ENCODE results near the gene AKT1S1. TPM values are rescaled to one million over a fixed set of nuclear protein-coding genes. Genes with fewer than 3 reads are reported as not detected.

AKT1S1 gene
- total and polyA plus RNA-seq, 2 of the 13 experiments (the other 11 are each of a cell fraction or from before 2014, with no cell fraction given) = 13.5 to 27.8 TPM

- TF ChIP-seq ZBTB40 (IDR thresholded peaks at IDR 0.05) (no peak), ZBTB40 (CRISPR knock-in tag; IDR thresholded peaks at IDR 0.05) (no peak; the same call in 1 of the 2 replicates), ZNF460 (CRISPR knock-in tag; IDR thresholded peaks at IDR 0.05; ENCODE audit: borderline replicate concordance) (no peak), SMC3 (IDR thresholded peaks at IDR 0.05; ENCODE audit: low read length) (no peak), ELF3 (CRISPR knock-in tag; IDR thresholded peaks at IDR 0.05) (no peak), NCOA5 (CRISPR knock-in tag; IDR thresholded peaks at IDR 0.05) (no peak), ZSCAN29 (CRISPR knock-in tag; conservative IDR thresholded peaks at IDR 0.05) (no peak), FLYWCH1 (CRISPR knock-in tag; IDR thresholded peaks at IDR 0.05) (no peak), PRDM10 (CRISPR knock-in tag; IDR thresholded peaks at IDR 0.05; ENCODE audit: low read depth) (peak; percentile 98), SNRNP70 (IDR thresholded peaks at IDR 0.05; ENCODE audit: low read depth, low read length) (no peak), FOXK1 (CRISPR knock-in tag; IDR thresholded peaks at IDR 0.05; ENCODE audit: borderline replicate concordance, low read depth) (no peak), ZNF382 (CRISPR knock-in tag; IDR thresholded peaks at IDR 0.05; ENCODE audit: borderline replicate concordance) (no peak), REPIN1 (CRISPR knock-in tag; IDR thresholded peaks at IDR 0.05; ENCODE audit: borderline replicate concordance, low read depth) (0 out of 2 replicates have a peak, but pooled peaks have one; percentile 16), ZFP91 (CRISPR knock-in tag; IDR thresholded peaks at IDR 0.05; ENCODE audit: borderline replicate concordance) (peak; percentile 49)
Observed at GRCh38 chr19:49850487-49851342, 26.4 kb downstream of the AKT1S1 start, which contains the start of gene PTOV1 (continued).
